NCI-H526 (cell line): ENCODE measurements around the gene GGT1.
A peak's percentile ranks its signal among the peaks of the same experiment; 100 is the strongest.
"Not testable (repeated sequence)": the region's sequence is repeated elsewhere in the genome, so short reads cannot be mapped to it uniquely, and the experiment has no call there.

ENCODE experiments used
- DNase-seq, 2 experiments: peaks; one replicate each; lab custom pipeline; 2025; lab: John Stamatoyannopoulos, UW

The GGT1 gene

GRCh38 chr22:24599958-24600715 lies 2.9 kb upstream of the GGT1 start:
- DNase-seq: not testable (repeated sequence)

- DNase-seq: no peak
These were observed 1.5 kb upstream of the GGT1 start for GRCh38 chr22:24601217-24602104.

GRCh38 chr22:24602105-24602749 lies 766 bp upstream of the GGT1 start:
- not testable (repeated sequence) for DNase-seq

GRCh38 chr22:24603770-24604629 lies 1.0 kb downstream of the GGT1 start:
- not testable (repeated sequence) for DNase-seq

GRCh38 chr22:24606340-24606739 lies 3.3 kb downstream of the GGT1 start:
- not testable (repeated sequence) for DNase-seq

GRCh38 chr22:24607429-24607983 lies 4.5 kb downstream of the GGT1 start:
- not testable (repeated sequence) for DNase-seq

- not testable (repeated sequence) for DNase-seq
These were observed 5.3 kb downstream of the GGT1 start for GRCh38 chr22:24608327-24608726.

- DNase-seq: not testable (repeated sequence)
These were observed 6.9 kb downstream of the GGT1 start for GRCh38 chr22:24609888-24610287.

- DNase-seq: not testable (repeated sequence)
These were observed 11.8 kb downstream of the GGT1 start for GRCh38 chr22:24614794-24615193.

GRCh38 chr22:24621244-24621643 lies 18.3 kb downstream of the GGT1 start:
- DNase-seq: not testable (repeated sequence)

GRCh38 chr22:24622596-24622995 lies 19.6 kb downstream of the GGT1 start:
- DNase-seq: not testable (repeated sequence)

GRCh38 chr22:24627911-24628310 lies 24.9 kb downstream of the GGT1 start:
- DNase-seq: not testable (repeated sequence)

- peak in 1 of 2 experiments; percentile 27 for DNase-seq
These were observed 26.1 kb downstream of the GGT1 start for GRCh38 chr22:24629069-24629468.

- peak in 1 of 2 experiments; percentile 12 for DNase-seq
These were observed 27.9 kb downstream of the GGT1 start for GRCh38 chr22:24630812-24631427.

GRCh38 chr22:24631430-24632122 lies 28.6 kb downstream of the GGT1 start:
- not testable (repeated sequence) for DNase-seq

GRCh38 chr22:24632642-24633041 lies 29.6 kb downstream of the GGT1 start:
- not testable (repeated sequence) for DNase-seq

GRCh38 chr22:24633231-24634023 lies 30.4 kb downstream of the GGT1 start:
- DNase-seq: not testable (repeated sequence)

GRCh38 chr22:24634776-24635389 lies 31.9 kb downstream of the GGT1 start:
- not testable (repeated sequence) for DNase-seq

- not testable (repeated sequence) for DNase-seq
These were observed 33.5 kb downstream of the GGT1 start for GRCh38 chr22:24636513-24636912.
